ENCODE data around the gene KRTAP19-5.

Gene KRTAP19-5

DNA sequence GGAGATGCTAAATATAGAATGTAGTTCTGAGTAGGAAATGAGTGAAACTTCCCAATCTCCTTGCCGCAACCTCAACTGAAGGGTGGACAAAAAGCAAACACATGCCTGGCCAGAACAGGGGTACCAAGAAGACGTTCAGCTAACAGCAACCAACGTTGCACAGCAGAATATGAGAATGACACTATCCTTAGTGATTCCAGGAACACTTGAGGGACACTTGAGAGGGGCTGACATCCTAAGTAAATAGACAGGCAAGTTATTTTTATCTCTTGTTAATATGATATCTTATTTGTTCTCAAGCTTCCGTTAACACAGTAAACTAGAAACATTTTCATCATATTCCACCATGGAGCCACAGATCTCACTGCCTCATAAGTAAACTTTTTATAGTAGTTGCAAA, 22.7 kb downstream of the KRTAP19-5 start:
- Histone ChIP-seq H3K27me3 (ENCODE audit: control insufficient read depth, insufficient read depth, low read length) (no peaks in the 10 kb centered on the region), H3K4me1 (ENCODE audit: control insufficient read depth, insufficient read depth, low read length) (no peaks in the 10 kb centered on the region), H3K9me3 (ENCODE audit: control insufficient read depth, insufficient read depth, low read length) (no peaks in the 10 kb centered on the region), H3K4me3 (ENCODE audit: low read depth, low read length) (no peak overlapping the region), H3K27ac (ENCODE audit: low read depth, low read length) (no peak overlapping the region), H3K36me3 (ENCODE audit: control insufficient read depth, insufficient read depth, low read length) (no peaks in the 10 kb centered on the region), H3K9ac (ENCODE audit: low read depth, low read length) (no peak overlapping the region)

DNA sequence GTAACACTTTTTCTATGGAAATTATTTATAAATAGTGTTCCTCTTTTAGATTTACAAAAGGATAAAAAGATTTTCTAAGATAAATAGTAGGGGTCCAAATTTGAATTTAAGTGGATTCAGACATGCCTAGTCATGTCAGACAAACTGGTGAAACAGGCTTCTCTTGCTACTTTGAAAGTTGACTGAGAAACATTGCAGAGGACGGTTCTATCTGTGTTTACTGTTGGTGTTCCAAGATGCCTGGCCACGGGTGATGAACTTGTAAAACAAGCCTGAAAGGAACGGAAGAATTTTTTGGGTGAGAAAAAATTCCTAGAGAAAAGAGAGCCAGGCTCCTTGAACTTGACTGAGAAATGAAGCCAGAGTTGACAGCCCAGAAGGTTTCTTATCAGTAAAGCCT, 23.9 kb downstream of the KRTAP19-5 start:
- Histone ChIP-seq H3K27me3 (ENCODE audit: control insufficient read depth, insufficient read depth, low read length) (no peaks in the 10 kb centered on the region), H3K4me3 (ENCODE audit: low read depth, low read length) (no peak overlapping the region), H3K4me1 (ENCODE audit: control insufficient read depth, insufficient read depth, low read length) (no peaks in the 10 kb centered on the region), H3K36me3 (ENCODE audit: control insufficient read depth, insufficient read depth, low read length) (no peaks in the 10 kb centered on the region), H3K27ac (ENCODE audit: low read depth, low read length) (no peak overlapping the region), H3K9ac (ENCODE audit: low read depth, low read length) (no peak overlapping the region), H3K9me3 (ENCODE audit: control insufficient read depth, insufficient read depth, low read length) (no peaks in the 10 kb centered on the region)

DNA sequence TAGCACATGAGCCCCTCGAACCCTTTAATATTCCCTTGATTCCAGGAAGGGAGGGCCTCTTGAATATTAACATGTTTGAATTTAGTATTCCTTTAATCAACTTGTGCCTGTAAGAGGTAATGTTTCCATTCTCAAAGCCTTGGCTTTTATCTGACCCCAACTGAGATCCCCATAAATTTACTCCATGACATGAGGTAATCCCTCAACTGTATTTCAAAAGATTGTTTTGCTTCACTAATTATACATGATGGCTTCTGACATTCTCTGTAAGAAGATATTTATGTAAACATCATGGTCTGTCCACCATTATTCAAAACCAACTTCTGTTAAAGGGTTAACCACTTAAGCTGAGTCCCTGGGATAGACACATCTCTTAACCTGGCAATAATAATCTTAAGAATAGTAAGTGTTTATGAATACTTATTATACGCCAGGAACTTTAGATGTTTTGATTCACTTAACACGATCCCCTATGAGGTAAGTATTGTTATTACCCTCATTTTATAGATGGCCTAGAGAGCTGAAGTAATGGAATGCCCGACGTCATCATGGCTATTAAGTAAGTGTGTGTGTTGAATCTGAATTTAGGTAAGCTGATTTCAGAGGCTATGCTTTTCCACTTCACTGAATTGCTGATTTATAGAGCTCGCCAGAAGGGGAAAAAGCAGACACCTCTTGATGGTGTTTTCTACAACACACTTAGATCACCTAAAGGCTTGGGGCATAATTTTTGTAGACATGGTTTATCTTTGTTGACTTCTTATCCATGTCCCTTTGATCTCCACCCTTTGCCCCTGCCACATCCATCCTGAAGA, 32.8 kb downstream of the KRTAP19-5 start:
- Histone ChIP-seq H3K4me1 (ENCODE audit: control insufficient read depth, insufficient read depth, low read length) (no peaks in the 10 kb centered on the region), H3K36me3 (ENCODE audit: control insufficient read depth, insufficient read depth, low read length) (no peaks in the 10 kb centered on the region), H3K9me3 (ENCODE audit: control insufficient read depth, insufficient read depth, low read length) (no peaks in the 10 kb centered on the region), H3K4me3 (ENCODE audit: low read depth, low read length) (no peak overlapping the region), H3K9ac (ENCODE audit: low read depth, low read length) (no peak overlapping the region), H3K27ac (ENCODE audit: low read depth, low read length) (no peak overlapping the region), H3K27me3 (ENCODE audit: control insufficient read depth, insufficient read depth, low read length) (no peaks in the 10 kb centered on the region)

DNA sequence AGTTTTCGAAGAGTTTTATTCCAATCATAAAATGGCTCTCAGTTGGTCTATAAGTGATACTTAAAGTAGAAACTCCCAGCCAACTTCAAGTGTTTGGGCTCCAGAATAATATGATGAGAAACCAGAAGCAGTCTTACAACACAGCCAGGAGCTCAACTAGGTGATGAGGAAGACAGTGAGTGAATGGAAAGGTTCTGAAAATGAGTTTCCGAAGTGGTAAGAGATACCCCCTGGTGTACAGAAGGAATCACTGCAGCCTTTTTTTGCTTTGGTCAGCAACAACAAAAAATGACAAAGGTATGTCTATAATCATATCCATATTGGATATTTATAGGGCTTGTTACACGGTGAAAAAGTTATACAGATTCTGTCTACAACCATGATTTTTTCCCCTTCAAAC, 38.2 kb downstream of the KRTAP19-5 start:
- no peak overlapping the region for H3K4me3 ChIP-seq (ENCODE audit: low read depth, low read length)
- no peaks in the 10 kb centered on the region for H3K36me3 ChIP-seq (ENCODE audit: control insufficient read depth, insufficient read depth, low read length)
- H3K9me3 ChIP-seq (ENCODE audit: control insufficient read depth, insufficient read depth, low read length): no peaks in the 10 kb centered on the region
- no peak overlapping the region for H3K27ac ChIP-seq (ENCODE audit: low read depth, low read length)
- H3K9ac ChIP-seq (ENCODE audit: low read depth, low read length): no peak overlapping the region
- no peaks in the 10 kb centered on the region for H3K27me3 ChIP-seq (ENCODE audit: control insufficient read depth, insufficient read depth, low read length)
- no peaks in the 10 kb centered on the region for H3K4me1 ChIP-seq (ENCODE audit: control insufficient read depth, insufficient read depth, low read length)

All from HUES48 (cell line).